NCI-H1092 treated with DMSO at 0.1 percent for 48 hours (cell line): ENCODE data around the gene ASPG.
"Not testable (repeated sequence)": the region's sequence is repeated elsewhere in the genome, so short reads cannot be mapped to it uniquely, and the experiment has no call there.

Source experiments
- DNase-seq: peaks from one replicate; lab custom pipeline; 2025; lab: John Stamatoyannopoulos, UW

Gene ASPG

DNA sequence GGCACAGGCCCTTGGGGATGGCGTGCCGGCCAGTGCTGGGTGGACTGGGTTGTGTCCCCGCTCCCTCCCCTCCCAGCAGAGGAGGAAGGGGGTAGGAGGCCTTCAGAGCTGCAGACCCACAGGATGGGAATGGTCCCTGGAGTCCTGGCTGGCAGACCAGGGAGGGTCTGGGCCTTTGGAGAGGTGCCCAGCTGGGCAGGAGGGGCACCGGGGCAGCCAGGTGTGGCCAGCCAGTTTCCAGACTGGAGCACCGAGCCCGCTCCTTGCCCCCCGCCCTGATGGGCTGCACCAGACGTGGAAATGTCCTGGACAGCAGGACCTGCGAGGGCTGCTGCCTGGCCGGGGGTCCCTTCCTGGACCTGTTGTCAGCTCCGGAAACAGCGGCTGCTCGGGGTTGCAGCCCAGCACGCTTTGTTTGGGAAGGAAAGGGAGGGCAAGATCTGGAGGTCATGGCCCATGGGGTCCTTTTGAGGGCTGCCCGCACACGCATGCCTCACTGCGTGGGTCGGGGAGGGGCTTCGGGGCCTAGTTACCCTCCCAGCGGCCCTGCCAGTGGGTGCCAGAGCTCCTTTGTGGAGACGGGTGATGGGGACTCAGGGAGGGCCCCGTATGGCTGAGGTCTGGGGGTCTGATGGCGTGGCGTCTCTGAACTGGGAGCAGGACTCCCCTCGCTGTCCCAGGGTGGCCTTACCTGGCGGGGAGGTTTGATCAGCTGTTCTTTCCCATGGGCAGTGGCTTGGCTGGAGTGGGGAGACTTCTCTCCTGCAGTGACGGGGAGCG is 62.0 kb downstream of the ASPG start:
- DNase-seq: no peak

GRCh38 chr14:104148433-104149277 is 63.2 kb downstream of the ASPG start:
- no peak for DNase-seq

DNA sequence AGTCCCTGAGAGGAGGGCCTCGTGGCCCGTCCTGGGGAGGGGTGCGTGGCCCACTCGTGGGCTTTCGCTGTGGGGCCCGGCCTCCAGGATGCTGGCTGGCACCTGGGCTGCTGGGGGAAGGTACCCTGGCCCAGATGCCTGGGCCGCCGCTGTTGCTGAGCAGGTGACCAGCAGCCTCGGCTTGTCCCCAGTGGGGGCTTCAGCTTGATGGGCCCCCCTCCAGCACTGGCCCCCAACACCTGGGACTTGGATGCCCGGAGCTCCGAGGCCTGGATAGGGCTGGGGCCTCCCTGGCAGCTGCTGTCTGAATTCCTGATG is 63.7 kb downstream of the ASPG start:
- no peak for DNase-seq

DNA sequence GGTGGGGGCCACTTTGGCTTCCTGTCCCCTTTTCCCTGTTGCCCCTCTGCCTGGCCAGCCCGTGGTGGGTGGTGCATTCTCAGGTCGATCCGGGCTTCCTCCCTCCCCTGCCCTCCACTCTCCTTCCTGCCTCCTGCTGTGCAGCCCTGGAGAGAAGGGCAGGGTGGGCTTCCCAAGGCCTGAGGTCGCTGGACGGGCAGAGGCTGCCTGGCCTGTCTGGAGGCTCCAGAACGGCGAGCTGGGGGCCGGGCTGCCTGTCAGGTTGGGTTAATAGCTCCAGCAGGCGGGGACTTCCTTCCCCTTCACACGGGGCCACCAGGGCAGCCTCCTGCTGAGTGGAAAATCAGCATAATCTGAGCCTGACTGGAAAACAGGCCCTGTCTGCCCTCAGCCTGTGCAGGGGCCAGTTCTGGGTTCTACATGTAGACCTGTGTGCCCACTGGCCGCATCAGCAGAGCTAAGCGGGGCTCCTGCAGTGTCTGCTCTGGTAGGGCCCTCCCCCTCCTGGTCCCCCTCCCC is 64.2 kb downstream of the ASPG start:
- DNase-seq: peak; percentile 53

DNA sequence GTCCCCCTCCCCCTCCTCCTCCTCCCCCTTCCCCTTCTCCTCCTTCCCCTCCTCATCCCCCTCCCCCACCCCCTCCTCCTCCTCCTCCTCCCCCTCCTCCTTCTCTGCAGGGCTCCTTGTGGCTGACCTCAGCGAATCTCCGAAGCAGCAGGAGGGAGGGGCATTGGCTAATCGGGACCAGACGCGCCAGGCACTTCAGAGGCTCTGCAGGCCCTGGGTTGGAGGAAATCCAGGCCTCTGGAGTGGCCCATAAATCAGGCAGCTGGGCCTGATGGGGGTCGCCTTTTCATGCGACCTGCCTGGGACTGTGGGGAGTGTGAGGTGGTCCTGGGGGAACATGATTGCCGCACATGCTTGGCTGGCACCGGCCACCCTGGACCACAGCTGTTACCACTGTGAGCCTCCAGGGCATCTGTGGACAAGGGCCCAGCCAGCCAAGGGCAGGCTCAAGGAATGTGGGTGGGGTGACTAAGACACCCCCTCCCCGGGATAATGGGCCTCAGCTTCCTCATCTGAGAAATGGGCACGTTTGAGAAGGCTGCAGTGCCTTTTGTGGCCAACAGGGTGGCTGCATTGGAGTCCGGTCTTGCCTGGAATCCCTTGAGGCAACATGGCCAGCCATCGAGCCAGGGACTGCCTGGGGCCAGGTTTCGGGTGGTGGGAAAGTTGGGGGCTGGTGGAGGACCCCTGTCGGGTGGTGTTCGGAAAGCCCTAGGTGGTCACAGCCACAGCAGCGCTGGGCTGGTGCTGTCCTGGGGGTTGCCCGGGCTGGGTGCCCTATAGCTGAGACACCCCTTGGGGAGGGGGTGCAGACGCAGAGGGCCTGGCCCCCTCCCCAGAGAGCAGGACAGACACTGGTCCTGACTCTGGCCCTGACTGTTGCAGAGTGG is 64.9 kb downstream of the ASPG start:
- DNase-seq: peak; percentile 91

GRCh38 chr14:104151026-104151381 is 65.5 kb downstream of the ASPG start:
- no peak for DNase-seq

GRCh38 chr14:104151566-104152245 is 66.2 kb downstream of the ASPG start:
- DNase-seq: no peak

DNA sequence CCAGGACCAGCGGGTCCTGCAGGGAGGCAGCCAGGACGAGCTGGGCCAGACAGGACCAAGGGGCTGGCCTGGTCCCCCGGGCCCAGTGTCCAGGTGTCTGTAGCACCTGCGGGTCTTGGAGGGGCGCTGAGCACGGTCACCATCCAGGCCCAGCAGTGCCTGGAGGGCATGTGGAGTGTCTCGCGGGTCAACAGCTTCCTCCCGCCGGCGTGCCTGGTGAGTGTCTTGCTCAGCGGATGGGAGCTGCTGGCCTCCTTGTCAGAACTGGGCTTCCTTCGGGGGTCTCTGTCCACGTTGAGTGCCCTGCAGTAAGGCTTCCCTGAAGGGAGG is 66.7 kb downstream of the ASPG start:
- no peak for DNase-seq

GRCh38 chr14:104152686-104153393 is 67.3 kb downstream of the ASPG start:
- DNase-seq: no peak

GRCh38 chr14:104153394-104153755 is 67.9 kb downstream of the ASPG start:
- not testable (repeated sequence) for DNase-seq

- no peak for DNase-seq
Measured at GRCh38 chr14:104154246-104154645, 68.7 kb downstream of the ASPG start.

DNA sequence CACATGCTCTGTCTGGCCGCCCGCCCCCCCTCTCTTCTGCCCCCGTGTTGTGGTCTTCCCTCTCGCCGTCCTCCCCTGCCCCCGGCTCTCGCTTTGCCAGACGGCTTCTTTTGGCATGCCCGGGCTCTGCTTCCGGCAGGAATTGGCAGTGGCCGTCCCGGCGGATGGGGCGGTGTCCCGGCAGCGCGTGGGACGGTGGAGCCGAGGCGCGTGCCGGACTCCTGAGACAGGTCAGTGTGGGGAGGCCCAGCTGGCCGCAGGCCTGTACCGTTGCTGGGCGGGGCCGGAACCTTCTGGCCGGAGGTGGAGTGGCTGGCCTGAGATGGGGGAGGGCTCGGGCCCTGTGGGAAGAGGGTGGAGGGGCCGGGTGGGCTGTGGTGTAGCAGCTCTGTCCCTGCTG is 70.0 kb downstream of the ASPG start:
- DNase-seq: no peak

GRCh38 chr14:104156142-104156541 is 70.6 kb downstream of the ASPG start:
- no peak for DNase-seq

- DNase-seq: no peak
Measured at GRCh38 chr14:104157016-104157928, 71.8 kb downstream of the ASPG start.

DNA sequence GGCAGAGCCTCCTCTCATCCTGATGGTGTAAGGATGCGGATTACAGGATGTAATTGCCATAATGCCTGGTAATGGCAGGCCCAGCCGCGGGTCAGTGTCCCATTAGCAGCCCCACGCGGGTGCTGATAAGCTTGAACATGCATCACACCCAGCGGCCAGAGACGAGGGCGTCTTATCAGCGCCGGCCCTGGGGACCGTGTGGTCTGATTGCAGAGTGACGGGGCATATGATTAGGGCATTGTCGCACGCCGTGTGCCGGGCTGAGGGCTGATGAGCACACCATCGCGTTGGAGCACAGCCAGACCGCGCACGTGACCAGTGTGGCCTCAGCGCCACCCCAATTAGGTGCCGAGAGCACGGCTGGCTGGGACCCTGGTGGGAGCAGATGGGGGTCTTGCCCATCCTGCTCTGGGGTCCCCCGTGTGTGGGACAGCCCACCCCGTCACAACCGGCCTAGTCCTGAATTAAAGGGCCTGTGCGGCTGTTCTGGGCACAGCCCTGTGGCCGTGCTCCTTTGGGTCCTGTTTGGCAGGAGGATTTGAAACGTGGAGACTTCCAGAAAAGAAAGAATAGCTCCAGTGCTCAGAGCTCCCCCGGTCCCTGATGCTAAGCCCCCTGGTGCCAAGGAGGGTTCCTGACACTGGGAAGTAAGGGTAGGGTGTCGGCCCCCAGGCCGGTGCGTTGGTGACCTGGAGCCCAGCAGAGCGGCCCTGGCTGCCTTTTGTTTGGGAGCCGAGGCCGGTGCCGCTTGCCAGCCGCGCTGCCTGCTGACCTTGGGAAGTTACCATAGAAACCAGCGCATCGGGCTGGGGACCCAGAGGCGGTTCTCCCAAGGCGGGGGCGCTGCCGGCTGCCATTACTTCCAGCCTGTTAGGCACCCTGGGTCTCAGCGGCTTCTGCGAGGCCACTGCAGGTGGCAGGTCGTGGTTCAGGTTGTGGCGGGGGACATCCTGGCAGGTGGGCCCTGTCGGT is 73.6 kb downstream of the ASPG start:
- DNase-seq: no peak

DNA sequence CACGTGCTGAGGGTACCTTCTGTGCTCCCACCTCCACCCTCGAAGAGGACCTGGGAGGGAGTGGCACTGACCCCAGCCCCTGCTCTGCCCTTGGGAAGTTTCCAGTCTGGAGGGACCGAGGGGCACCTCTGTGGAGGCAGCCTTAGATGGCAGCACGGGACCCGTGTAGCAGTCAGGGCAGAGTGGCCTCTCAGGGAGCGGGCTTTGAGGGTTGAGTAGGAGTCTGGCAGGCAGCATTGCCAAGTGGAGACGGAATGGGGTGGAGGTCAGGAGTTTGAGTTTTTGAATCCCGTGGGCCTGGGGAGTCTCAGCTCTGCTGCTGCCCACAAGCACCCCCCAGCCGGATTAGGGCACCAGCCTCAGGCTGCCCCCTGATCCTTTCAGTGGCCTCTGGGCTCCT is 74.5 kb downstream of the ASPG start:
- no peak for DNase-seq

DNA sequence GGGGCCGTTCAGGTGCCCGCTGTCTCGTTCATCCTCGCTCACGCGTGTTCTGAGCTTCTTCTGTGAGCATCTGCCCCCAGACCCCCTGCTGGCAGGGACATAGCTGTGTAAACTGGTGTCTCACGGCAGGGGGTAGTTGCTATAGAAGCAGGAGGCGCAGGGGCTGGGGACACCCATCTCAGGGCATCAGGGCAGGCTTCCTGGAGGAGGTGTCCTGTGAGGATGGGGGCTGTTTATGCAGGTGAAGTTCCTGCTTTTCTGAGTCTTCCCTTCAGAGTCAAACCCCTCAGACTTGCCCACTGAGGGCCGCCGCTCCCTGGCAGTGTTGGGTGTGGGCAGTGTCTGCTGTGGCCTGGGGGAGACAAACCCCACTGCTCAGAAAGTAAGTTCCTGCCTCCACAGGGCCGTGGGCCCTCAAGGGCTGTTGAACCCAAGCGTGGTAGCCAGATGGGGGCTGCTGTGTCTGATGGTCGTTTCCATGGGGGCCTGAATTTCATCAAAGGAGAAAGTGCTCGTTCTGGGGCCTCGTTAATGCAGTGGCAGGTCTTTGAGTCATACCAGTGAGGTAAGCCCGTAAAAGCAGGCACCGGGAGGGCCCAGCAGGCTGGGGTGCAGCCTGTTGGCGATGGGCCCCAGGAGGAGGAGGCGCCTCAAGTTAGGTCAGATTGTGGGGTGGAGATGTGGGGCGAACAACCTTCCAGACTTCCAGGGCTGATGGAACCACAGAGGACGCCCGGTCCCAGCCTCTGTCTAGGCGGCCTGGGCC is 76.3 kb downstream of the ASPG start:
- peak; percentile 6 for DNase-seq

DNA sequence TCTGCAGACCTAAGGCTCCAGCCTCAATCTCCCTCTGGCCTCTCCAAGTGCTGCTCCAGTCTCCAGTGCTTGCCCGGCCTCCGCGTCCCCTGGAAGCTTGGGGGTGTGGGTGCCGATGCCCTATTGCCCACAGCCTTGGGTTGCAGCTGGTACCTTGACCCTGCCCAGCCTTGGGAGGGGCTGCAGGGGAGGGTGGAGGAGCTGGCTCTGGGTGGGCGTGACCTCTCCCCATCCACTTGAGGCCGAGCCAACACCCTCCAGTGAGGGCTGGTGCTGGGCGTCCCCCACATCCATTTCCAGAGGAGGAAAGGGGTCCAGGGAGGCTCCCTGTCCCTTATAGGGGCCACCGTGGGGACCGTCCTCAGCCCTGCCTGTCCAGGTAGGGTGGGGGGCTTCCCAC is 77.0 kb downstream of the ASPG start:
- no peak for DNase-seq
